Measurements from ENCODE around the gene KHK.
"Not testable (repeated sequence)": the region's sequence is repeated elsewhere in the genome, so short reads cannot be mapped to it uniquely, and the experiment has no call there.

Gene KHK

DNA sequence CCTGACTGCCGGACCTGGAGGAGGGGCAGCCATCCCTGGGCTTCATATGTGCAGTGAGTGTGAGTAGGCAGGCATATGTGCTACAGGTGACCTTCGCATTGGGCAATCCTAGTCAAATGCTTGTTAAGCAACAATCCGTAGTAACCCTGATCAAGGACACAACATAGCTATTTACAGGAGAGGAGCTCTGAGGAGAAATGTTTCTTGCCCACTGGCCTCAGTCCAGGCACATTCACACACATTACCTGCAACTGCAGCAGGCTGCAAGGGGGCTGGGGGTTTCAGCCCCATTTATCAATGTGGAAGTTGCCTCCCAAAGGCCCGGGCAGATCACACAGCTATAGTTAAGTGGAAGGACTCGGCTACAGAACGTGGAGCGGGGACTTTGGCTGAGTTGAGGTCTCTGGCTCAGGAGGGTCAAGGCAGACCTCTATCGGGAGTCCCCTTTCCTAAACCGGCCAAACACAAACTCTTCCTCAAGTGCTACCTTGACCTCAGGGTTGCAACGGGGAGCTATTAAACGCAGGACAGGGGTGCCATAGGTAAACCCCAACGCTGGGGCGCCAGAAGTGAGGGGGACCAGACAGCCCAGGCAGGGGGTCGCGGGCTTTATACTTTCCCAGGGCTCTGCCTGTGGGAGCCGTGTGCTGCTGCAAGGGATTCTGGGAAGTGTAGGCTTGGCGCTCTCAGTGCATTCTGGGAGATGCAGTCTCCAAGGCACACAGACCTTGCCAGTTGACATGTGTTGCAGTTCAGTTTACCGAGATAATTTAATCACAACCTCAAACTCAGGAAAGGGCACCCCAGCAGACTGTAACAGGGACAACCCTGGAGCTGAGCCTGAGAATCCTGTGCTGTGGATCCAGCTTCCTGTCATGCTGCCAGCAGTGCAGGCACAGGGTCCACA lies 9.4 kb downstream of the KHK start:
- DNase-seq (ENCODE audit: low read depth), result no peak

DNA sequence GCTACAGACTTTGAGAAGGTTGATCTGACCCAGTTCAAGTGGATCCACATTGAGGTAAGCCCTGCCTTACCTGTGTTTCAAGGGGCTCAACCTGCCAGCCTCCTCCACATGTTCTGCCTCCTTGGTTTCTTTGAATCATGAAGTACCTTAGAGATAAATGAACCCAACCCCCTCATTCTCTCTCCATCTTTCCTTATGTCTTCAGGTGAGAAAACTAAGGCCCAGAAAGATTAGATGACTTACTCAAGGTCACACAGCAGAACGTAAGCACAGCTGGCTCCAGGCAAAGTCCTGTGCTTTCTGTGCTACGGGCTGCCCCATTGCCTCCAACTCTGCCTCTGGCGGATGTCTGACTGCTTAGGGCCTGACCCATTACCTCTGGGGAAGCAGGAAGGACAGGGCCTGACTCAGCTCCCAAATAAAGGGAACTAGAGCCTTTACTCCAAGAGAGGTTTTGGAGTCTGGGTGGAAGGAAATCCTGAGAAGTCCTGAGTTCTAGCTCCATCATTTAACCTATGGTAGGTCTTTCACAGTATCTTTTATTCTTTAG lies 10.3 kb downstream of the KHK start:
- DNase-seq (ENCODE audit: low read depth), result no peak

DNA sequence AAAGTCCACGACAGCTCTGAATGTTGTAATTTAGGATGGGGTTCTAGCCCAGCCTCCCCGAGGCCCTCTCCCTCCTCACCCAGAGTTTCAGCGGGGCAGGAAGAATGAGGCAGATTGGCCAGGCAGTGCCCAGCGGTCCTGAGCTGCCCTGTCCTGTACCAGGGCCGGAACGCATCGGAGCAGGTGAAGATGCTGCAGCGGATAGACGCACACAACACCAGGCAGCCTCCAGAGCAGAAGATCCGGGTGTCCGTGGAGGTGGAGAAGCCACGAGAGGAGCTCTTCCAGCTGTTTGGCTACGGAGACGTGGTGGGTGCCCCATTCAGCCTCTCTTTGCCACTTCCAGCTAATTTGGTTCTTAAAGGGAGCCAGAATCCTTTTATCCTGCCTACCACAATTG lies 10.8 kb downstream of the KHK start:
- DNase-seq (ENCODE audit: low read depth), result no peak

DNA sequence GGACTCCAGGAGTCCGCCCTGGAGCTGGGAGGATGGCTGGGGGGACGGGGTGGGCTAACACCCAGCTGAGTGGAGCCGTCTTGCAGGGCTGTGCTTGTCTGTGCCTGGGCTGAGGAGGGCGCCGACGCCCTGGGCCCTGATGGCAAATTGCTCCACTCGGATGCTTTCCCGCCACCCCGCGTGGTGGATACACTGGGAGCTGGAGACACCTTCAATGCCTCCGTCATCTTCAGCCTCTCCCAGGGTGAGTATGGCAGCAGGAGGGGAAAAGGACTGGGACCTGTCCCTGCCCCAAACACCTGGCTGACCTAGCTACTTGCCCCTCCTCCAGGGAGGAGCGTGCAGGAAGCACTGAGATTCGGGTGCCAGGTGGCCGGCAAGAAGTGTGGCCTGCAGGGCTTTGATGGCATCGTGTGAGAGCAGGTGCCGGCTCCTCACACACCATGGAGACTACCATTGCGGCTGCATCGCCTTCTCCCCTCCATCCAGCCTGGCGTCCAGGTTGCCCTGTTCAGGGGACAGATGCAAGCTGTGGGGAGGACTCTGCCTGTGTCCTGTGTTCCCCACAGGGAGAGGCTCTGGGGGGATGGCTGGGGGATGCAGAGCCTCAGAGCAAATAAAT lies 12.9 kb downstream of the KHK start:
- DNase-seq (ENCODE audit: low read depth), result no peak

DNA sequence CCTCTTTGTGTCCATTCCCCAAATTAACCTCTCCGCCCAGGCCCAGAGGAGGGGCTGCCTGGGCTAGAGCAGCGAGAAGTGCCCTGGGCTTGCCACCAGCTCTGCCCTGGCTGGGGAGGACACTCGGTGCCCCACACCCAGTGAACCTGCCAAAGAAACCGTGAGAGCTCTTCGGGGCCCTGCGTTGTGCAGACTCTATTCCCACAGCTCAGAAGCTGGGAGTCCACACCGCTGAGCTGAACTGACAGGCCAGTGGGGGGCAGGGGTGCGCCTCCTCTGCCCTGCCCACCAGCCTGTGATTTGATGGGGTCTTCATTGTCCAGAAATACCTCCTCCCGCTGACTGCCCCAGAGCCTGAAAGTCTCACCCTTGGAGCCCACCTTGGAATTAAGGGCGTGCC lies 13.5 kb downstream of the KHK start:
- no peak for DNase-seq (ENCODE audit: low read depth)

DNA sequence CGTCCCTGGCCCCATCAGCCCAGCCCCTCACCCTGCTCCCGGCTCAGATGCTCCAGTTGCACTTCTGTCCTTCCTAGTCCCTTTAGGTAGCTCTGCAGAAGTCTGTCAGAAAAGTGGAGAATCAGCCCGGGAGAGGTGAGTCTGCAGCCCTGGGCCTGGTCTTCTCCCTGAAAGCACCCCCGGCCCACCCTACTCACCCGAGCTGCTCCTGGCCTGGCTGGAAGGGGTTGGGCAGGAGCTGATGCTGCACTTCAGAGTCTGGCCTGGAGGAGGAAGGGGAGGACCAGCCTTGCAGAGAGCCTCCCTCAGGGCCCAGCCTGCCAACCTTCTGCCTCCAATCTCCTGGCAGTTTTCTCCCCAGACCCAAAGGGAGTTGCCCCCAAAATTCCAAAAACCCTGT lies 15.8 kb downstream of the KHK start:
- DNase-seq (ENCODE audit: low read depth), result no peak

DNA sequence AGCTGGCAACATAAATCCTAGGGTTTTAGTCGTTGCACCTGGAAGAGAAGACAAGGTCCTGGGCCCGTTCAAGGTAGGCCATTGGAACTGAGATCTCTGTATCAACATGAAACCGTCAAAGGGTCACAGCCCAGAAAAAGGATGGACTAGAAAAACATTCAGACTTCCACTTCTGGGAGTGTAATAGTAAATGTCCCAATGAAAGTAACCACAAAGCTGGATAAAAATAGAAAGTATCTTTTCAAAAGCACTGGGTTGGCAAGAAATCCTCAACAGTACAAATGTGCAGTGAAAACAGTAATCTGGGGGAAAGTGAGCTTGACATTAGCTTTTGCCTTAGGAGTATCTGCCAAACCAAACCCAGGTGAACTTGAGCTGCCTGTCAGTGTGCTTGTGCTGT lies 19.4 kb downstream of the KHK start:
- DNase-seq (ENCODE audit: low read depth), result no peak

DNA sequence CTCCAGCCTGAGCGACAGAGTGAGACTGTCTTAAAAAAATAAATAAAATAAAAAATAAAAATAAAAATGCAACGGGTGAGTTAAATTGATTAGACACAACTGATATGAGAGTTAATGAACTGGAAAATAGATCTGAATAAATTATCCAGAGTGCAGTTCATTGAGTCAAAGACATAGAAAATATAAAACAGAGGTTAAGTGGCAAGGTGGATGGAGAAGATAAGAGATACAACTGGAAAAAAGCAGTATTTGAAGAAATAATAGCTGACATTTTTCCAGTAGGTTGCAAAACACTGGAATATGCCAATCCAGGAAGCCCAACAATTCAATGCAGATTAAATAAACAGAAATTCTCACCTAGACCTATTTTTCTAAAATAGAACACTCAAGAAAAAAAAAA lies 21.6 kb downstream of the KHK start:
- no peak for DNase-seq (ENCODE audit: low read depth)

DNA sequence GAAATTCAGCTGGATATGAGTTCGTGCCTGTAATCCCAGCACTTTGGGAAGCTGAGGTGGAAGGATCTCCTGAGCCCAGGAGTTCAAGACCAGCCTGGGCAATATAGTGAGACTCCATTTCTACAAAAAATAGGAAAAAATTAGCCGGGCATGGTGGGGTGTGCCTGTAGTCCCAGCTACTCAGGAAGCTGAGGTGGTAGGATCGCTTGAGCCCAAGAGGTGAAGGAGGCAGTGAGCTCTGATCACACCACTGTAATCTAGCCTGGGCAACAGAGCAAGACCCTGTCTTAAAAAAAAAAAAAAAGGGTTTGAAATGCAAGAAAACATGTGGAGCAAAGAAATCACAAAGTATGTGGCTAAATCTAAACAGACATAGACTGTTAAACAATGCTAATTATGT lies 22.5 kb downstream of the KHK start:
- DNase-seq (ENCODE audit: low read depth), result no peak

DNA sequence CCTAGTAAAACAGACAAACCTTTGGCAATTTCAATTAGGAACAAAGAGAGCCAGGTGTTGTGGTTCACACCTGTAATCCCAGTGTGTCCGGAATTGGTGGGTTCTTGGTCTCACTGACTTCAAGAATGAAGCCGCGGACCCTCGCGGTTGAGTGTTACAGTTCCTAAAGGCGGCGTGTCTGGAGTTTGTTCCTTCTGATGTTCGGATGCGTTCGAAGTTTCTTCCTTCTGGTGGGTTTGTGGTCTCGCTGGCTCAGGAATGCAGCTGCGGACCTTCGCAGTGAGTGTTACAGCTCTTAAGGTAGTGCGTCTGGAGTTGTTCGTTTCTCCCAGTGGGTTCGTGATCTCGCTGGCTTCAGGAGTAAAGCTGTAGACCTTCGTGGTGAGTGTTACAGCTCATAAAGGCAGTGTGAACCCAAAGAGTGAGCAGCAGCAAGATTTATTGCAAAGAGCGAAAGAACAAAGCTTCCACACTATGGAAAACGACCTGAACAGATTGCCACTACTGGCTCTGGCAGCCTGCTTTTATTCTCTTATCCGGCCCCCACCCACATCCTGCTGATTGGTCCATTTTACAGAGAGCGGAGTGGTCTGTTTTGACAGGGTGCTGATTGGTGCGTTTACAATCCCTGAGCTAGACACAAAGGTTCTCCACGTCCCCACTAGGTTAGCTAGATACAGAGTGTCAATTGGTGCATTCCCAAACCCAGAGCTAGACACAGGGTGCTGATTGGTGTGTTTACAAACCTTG lies 24.2 kb downstream of the KHK start:
- not testable (repeated sequence) for DNase-seq (ENCODE audit: low read depth)

DNA sequence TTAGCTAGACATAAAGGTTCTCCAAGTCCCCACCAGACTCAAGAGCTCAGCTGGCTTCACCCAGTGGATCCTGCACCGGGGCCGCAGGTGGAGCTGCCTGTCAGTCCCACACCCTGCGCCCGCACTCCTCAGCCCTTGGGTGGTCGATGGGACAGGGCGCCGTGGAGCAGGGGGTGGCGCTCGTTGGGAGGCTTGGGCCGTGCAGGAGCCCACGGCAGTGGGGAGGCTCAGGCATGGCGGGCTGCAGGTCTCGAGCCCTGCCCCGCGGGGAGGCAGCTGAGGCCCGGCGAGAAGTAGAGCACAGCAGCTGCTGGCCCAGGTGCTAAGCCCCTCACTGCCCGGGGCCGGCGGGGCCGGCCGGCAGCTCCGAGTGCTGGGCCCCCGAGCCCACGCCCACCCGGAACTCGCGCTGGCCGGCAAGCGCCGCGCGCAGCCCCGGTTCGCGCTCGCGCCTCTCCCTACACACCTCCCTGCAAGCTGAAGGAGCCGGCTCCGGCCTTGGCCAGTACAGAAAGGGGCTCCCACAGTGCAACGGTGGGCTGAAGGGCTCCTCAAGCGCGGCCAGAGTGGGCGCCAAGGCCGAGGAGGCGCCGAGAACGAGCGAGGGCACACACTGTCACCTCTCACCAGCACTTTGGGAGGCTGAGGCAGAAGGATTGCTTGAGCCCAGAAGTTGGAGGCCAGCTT lies 25.0 kb downstream of the KHK start:
- DNase-seq (ENCODE audit: low read depth), result not testable (repeated sequence)

DNA sequence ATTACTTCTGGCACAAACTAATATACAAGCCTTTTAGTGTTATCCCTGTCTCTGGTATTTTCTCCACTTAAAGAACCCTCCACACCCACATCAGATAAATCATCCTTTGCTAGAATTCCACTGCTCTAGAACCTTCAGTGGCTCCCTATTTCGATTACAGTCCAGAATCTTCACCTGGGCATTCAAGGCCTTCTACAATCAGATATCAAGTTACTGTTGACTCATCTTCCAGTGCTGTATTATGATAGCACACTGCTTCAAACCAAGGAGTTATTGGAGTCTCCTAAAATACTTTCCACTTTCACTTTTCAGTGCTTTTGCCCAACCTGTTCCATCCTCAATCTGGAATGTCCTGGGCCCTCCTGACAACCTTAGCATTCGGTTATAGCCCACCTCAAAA lies 28.9 kb downstream of the KHK start:
- no peak for DNase-seq (ENCODE audit: low read depth)

DNA sequence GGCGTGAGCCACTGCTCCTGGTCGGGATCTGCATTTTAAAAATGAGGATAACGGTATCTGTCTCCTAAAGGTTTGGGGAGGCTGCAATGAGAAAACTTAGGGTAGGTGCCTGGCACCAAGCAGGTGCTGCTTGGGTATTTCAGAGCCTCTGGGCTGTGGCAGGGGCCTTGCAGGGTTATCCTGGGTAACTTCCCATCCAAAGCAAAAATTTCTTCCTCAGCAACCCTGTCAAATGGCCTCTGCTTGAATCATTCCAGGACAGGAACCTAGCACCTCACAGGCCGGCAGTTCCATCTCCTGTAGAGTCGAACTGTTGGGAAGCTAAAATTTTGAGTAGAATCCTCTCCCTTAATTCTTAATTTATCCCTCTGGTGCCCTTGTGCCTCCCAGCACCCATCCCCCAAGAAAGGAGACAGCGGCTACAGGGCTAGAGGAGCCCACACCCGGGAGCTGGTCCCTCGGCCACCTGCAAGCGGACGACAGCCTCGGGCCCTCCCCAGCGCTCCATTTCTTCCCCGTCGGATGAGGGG lies 31.5 kb downstream of the KHK start:
- DNase-seq (ENCODE audit: low read depth), result no peak

DNA sequence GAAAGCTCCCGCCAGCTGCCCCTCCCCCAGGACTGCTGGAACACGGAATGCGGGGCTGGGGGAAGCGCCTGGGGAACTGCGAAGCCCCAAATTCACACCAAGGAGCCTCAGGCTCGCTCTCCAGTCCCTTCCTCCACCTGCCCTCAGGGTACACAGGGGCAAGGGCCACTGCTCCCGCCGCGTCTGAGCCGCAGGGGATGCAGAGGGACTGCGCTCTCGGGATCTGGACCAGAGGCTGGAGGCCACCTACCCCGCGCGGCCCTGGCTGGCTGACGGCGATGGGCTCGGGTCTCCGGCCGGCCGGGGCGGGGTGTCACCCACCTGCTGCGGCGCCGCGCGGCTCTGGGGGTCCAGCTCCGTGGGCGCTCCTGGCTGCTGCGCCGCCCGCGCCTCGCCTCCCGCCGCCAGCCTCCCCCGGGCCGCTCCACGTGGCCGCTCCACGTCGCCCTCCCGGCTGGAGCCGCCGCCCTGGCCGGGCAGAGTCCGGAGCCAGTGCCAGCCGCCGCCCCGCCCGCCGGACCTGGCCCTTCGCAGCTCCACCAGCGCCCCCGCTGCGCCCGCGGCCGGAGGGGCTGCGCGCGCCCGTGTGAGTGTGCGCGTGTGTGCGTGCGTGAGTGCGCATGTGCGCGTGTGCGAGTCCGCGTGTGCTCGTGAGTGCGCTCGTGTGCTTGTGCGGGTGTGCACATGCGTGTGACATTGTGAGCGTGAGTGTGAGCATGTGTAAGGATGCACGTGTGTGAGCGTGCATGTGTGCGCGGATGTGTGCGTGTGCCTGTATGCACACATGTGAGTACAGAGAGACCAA lies 32.2 kb downstream of the KHK start, which contains the start of gene CGREF1:
TSS of gene CGREF1 (minus strand) at position 604 of the 805 bp plus-strand sequence. CDS start 14,762 bp downstream, outside the sequence.
- no peak for DNase-seq (ENCODE audit: low read depth)

DNA sequence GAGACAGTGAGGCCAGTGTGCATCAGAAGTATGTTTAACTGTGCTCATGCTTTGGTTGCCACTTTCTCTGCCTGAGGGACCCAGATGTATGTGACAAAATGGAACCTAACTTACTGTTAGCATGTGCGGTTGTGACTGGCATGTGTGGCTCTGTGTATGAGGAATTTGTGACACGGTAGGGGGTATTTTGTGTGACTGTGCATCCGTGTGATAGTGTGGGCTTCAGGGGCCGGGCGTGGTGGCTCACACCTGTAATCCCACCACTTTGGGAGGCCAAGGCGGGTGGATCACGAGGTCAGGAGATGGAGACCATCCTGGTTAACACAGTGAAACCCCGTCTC lies 32.7 kb downstream of the KHK start:
- DNase-seq (ENCODE audit: low read depth), result not testable (repeated sequence)

DNA sequence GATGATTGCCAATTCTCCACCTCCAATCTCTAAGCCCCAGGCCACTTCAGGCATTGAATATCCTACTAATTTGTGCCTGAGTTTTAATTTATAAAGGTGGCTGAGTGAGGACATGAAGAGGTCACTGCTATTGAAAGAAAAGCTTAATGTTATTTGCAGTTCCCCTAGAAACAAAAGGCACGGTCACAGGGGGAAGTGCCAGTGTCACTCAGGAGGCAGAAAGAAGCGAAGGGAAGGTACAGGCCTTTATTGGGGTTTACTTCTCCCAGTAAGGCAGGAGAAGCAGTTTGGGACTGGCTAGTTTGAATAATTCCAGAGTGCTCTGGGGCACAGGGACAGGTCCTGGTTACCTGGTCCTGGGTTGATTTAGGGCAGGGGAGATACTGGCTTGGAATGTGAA lies 35.3 kb downstream of the KHK start:
- DNase-seq (ENCODE audit: low read depth), result no peak

DNA sequence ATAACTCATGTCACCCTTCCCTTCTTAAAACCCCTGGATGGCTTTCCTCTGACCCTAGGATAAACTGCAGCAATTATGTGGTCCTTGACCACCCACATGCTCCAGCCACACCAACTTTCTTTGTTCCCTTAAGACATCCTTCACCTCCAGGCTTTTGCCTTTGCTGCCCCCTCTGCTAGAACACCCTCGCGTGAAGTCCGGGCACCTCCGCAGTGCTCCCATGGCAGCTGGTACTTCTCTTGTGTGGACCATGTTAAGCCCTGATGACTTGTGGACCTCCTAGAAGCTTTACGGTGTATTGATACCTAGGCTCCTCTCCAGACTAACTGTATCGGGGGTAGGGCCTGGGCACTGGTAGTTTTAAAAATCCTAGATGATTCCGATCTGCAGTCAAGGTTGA lies 36.2 kb downstream of the KHK start:
- DNase-seq (ENCODE audit: low read depth), result no peak

DNA sequence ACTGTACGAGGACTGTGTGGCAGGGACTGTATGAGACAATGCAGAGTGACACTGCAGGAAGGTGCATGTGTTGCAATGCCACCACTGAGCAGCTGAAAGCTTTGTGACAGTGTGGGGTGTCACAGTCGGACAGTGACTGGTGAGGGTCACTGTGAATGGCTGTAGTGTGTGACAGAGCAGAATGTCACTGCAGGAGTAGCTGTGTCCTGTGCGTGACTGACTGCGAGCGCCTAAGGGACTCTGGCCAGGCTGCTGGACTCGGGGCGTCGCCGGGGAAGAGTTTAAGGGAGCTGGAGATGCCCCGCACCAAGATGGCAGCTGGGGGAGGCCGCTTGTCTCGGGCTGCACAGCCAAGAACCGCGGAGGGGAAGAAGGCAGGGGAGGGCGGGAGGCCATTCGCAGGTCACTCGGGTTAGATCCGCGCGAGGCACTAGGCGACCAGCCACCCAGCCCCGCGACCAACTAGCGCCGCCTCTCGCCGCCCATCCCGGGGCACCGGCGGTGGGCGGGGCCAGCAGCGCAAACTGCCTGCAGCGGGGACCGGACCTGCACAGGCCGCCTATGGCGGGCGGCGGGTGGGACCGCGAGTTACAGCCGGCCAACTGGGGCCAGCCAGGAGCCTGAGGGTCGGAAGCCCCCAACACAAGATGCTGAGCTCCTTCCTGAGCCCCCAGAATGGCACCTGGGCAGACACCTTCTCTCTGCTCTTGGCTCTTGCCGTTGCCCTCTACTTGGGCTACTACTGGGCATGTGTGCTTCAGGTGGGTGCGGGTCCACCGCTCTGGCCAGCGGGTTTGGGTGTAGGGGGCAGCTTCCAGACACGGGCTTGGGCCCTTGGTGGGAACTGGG lies 37.0 kb downstream of the KHK start, which contains the start of gene ABHD1:
TSS of gene ABHD1 (plus strand) at position 514 of the 849 bp plus-strand sequence. CDS start at position 648, 134 bp downstream.
- DNase-seq (ENCODE audit: low read depth), result no peak

DNA sequence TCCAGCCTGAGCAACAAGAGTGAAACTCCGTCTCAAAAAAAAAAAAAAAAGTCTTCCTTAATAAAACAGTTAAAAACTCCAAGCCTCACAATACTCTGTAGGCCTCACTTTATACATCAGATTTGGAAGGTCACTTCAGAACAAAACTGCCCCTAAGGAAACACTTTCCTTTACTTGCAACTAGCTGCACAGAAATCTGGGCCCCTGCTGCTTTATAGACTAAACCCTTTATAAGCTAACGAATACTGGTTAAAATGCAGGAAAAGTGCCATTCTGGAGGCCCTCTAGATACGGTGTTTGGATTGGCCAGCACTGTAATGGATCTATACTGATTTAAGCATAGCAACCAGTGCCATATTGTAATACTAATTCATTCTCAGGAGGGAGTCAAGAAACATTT lies 38.5 kb downstream of the KHK start:
- DNase-seq (ENCODE audit: low read depth), result no peak

DNA sequence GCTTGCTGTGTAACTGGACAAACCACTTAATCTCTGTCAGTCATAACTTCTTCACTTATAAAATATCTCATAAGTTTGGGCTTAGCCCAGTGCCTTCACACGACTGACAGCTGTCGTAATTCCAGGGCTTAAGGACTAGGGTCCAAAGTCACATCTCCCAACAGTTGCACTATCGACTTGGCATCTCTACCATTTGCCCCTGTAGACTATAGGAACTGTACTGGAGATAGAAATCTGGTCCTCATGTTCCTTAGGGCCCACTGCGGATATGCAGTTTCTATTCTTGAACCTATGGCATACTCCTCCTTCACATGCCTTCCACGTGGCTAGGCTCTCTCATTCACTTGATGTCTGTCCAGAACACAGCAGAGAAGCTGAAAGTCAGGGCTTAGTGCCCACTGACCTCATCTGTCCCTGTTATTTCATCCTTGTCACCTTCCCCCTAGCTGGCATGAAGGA lies 39.7 kb downstream of the KHK start:
- no peak for DNase-seq (ENCODE audit: low read depth)
